OCI-LY7 (cell line): Measurements from ENCODE around the gene RNF212.

Source experiments
- CTCF ChIP-seq: fragments of 200-600 bp; sonication (generic); conservative IDR thresholded peaks from 2 replicates; pipeline ENCODE4 v1.5.1; 2014; ENCODE audit warnings: mild to moderate bottlenecking, antibody characterized with exemption, low read length, moderate library complexity, mixed read lengths
- EZH2phosphoT487 ChIP-seq: fragments of 200-600 bp; sonication (generic); IDR thresholded peaks from 2 replicates; pipeline ENCODE4 v1.6.1; 2018; ENCODE audit warnings: low read depth, borderline replicate concordance, mild to moderate bottlenecking, mixed run types, antibody characterized with exemption, low read length, moderate library complexity, mixed read lengths

GRCh38 chr4:1092983-1093361, 20.4 kb downstream of the RNF212 start:
- TF ChIP-seq CTCF (no peak), EZH2phosphoT487 (no peak)
